Left hindlimb (tissue), 1 donor: Measurements from ENCODE around the gene HORMAD2.
"Not testable (repeated sequence)": the region's sequence is repeated elsewhere in the genome, so short reads cannot be mapped to it uniquely, and the experiment has no call there.

ENCODE experiments used
- DNase-seq: peaks from one replicate; pipeline ENCODE4 v3.0.0-alpha.2; 2018

The HORMAD2 gene

DNA sequence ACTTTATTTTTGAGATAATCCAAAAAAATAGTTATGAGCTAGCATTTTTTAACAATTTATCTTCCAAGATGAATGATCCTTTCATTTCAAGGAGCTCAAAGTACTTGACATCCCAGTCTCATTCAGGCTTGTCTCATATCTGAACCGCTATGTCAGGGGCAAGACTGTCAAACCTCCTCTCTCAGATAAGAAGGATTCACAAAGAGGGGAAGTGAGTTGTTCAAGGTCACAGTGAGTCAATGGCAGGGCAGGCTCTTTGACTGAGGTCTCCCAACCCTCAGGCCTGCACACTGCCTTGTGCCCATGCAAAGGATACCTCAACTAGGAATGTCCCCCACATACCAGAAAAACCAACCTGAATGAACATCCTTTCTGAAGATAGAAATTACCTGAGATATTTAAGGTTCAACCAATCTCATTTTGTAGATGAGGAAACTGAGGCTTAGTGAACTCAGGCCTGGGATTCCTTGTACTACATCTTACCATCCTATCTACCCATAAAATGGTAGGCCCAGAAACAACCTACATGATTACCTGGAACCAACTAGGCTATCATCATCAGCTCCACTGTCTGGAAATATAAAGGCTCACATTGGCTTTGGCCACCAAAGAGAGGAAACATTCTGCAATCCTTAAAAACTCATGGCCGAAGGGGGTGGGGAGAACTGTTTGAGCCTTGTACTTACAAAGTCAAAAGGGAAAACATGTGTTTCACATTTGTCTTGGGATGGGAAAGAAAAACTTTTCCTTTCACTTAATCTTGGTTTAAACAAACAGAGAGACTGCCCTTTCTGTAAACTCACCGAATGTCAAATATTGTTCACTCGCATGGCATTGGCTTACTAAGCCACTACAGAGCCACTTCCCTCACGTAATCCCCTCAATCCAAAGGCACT is 115.2 kb downstream of the HORMAD2 start:
- DNase-seq: peak; percentile 56

DNA sequence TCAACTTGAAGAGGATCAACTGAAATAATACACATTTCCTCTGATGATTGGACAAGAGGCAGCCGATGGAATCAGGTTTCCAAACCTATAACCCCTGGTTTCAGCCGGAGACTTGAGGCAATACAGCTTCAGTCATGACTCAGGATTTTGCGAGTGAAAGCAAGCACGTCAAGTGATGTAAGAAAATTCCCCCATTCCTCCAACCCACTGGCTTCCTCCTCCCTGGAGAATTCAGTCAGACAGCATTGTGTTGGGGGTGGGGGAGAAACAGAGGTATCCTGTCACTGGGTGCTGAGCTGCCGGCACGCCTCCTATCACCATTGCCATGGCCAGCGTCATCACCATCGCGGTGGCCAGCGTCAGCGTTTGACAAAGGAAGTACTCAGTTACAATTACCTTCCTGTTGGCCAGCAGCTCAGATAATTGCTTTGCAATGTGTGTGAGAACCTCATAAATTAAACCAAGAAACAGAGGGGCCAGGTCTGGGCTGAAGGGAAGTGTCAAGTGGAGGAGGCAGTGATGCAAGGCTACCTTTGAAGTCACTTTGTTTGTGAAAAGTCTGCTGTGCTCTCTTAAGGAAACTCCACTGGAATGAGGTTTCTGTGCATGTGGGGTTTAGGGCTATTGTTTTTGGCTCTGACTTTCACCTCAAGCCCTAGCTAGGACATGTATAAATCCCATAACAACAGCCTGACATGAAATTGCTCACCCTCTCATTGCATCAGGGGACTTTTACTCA is 116.0 kb downstream of the HORMAD2 start:
- peak; percentile 88 for DNase-seq

DNA sequence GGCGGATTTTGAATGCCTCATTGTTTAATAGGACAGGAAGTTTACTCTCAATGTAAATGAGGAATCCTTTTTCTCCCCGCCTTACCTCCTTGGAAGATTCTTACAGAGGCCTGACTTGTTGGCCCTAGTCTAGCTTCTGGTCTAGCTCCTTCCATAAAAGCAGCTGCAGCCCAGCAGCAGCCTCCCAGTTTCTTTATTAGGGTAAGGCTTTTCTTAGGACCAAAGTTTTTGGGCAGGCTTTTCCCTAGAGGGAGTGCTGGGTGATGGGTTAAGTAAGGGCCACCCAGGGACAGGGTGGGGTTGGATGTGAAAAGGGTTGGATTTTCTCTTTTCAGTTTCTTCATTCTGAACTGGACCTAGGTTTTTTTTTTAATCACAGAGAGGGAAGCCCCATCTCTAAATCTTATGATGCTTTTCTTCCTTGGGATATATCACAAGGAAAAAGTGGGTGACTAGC is 116.6 kb downstream of the HORMAD2 start:
- DNase-seq: peak; percentile 42

DNA sequence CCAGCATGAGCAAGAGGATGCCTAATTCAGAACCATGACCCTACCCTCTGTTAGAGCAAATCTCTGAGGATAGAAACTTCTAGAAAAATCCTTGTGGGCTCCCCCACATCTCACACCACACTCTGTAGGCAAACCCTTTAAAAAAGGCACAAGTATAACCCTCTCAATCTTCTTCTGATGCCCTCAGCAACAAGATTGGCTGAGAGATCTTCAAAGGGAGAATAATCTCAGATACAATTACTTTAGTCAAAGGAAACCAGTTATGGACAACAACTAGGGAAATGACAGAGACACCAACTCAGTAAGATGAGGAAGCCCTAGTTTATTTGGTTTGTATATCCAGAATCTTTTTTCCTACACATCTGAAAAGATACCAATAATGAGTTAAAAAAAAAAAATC is 117.1 kb downstream of the HORMAD2 start:
- no peak for DNase-seq

DNA sequence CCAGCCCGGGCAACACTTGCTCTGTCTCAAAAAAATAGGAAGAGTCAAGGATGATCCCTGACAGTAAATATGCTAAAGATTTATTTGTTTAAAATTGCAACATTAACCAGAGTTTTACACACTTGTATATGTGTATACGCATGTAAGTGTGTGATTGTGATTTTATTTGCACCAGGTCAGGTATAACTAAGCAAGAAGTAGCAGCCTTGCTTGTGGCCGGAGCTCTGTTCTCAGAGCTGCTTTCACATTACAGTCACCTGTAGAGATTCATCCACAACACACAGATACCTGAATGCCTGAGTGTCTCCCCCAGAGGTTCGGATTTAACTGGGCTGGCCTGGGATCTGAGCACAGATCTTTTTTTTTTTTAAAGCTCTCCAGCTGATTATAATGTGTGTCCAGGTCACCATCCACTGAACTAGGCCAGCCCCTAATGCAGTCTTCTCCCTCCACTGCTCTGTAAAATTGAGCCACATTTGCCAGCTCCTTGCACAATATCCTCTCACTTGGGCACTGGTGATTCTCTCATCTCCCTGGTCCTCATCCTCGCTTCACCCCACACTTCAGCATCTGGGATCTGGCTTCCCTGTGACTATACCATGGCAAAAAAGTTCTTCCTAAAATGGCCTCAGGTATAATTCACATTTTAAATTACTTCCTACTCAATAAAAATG is 118.0 kb downstream of the HORMAD2 start:
- DNase-seq: no peak

DNA sequence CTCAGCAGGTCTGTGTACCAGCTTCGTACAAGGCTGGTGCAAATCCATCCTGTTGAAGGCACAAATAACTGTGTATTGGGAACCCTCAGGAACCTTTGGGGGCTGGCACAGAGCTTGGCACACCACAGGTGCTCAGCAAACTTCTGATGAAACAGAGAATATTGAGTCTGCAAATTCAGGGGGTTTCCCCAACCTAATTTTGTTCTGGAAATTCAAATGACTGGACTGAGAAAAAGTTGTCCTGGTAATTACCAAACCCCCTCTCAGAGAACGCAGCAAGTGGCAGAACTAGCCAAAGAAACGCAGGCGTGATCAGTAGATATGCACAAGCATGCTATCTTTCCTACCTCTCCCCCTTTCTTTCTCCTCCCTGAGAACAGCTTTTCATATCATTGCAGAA is 118.7 kb downstream of the HORMAD2 start:
- no peak for DNase-seq

DNA sequence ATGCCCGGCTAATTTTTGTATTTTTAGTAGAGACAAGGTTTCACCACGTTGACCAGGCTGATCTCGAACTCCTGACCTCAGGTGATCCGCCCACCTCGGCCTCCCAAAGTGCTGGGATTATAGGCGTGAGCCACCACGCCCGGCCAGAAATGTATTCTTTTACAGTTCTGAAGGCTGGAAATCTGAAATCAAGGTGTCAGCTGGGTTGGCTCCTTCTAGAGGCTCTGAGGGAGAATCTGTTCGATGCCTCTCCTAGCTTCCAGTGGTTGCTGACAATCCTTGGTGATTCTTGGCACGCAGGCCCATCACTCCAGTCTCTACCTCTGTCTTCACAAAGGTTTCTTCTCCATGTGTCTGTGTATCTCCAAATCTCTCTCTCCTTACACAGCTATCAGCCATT is 120.6 kb downstream of the HORMAD2 start:
- not testable (repeated sequence) for DNase-seq

DNA sequence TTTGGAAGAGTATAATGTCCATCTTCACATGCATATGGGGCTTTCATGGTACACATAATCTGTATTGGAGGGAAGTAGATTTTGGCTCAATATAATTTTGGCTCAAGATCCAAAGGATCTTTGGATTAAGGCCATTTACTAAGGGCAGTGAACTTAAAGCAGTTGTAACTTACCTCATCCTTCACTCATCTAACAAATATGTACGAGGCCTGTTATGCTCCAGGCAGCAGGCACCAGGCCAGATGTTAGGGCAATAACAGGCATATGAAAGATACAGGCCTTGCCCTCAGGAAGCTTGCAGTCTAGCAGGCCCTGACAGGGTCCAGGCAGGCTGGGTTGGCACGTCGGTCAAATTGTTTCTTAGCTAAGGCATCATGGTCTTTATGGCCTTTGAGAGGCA is 121.7 kb downstream of the HORMAD2 start:
- DNase-seq: no peak

DNA sequence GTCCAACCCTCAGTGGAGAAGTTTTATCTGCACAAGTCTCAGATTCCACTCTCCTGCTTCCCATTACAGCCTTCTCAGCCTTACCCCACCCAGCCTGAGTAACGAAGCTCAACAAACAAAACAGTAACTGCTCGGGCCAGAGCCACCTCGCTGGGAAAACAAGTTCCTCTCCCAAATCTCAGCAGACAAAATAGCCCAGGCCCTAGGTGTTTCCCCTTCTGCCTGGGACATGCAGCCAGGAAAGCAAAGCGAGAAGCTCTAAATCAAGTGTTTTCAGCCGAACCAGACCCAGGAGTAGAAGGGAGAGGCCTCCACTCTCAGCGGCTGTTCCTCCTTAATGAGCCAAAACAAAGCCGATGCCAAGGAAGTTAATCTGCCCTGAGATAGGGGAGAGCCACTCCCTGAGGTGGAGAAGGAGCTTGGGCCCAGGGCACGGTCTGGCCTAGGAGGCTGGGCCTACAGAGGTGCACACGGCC is 122.3 kb downstream of the HORMAD2 start:
- no peak for DNase-seq

DNA sequence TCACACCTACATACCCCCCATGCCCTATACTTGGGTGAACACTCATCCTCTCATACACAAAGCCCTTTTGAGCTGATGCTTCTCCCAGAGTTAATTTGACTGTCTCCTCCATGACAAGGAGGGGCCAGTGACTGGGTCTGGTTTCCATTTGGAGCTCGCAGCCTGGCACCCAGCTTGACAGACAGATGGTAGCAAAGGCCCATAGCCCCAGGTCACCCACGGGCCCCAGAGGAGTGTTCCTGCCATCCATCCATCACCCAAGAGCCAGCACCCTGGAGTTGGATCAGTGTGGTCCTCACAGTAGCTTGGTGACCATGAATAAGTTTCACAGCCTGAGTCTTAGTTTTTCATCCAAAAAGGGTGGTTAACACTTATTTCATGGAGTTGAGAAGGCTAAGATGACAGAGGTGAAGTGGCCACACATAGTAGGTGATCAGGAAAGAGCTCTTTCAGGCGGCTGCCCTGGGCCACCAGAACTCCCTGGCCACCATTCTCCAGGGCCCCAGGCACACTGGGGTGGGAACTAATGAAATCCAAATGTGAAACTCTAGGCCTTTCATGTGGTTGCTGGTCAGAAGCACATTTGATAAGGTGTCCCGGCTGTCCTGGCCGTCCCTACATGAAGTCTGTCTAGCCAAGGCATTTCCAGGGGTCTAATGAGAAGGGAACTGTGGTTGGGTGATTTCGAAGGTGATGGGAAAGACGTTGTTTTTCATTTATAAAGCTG is 123.9 kb downstream of the HORMAD2 start:
- no peak for DNase-seq

DNA sequence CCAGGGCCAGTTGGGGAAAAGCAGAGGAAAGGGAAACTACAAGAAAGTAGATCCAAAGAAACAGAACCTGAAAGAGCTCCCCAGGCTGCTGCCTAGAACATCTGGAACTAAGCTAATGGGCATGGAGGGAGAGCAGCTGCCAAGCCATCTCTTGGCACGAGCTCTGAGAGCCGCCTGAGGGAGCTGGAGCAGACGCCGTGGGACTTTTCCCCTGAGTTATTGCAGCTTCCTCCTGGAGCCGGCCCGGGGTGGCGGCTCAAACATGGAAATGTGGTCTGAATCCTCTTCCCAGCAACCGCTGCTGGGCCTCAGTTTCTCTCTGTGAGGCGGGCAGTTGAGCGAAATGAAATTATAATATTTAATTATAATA is 124.5 kb downstream of the HORMAD2 start:
- DNase-seq: peak; percentile 70

DNA sequence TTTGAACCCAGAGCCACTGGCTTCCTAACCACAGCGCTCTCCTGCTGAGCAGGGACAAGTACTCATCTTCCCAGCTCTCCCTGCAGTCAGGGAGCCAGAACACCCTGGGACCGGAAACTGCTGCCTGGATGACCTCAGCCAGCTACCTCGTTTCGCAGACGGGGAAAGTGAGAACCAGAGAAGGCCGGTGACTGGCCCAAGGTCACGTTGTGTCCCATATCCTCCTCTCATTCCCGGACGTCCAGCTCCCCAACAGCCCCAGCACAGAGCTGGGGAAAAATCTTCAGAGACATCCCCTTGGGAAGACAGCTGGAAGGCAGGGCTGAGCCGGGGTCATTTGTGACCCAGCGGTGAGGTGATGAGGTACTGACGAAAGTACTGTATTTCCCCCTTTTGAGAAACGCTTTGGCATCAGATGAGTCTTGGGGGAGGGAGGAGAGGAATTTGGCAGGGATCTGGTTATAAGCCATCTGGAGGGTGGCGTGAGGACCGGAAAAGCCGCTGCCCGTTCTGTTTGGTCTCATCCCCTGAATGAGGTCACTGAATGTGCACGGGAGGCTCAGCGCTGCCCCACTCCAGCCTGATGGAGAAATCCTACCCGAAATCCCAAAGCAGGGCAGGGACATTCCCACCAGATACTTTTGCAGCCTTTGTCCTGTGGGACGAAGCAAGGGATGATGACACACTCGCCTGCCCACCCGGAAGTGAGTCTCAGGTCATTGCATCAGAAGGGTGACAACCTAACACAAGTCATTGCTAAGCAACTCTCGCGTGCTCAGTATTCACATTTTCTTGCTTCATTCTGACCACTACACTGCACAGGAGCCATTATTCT is 125.2 kb downstream of the HORMAD2 start:
- DNase-seq: peak; percentile 69

DNA sequence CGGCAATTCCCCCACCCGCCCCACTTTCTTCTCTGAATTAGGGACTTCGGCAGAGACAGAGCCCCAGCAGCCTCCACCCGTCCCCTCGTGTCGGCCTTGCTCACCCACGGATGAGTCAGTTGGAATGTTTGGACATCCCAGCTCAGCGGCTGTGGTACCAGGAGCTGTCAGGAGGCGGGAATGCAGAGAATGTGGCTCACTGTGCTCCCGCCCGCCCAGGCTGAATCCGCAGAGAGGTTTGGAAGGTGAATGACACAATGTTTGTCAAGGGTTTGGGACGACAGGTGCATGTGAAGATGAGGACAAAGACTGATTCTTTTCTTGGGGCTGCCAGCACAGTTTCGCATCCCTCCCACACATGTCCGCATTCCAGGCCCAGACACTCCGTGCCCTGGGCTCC is 126.7 kb downstream of the HORMAD2 start:
- peak; percentile 60 for DNase-seq

DNA sequence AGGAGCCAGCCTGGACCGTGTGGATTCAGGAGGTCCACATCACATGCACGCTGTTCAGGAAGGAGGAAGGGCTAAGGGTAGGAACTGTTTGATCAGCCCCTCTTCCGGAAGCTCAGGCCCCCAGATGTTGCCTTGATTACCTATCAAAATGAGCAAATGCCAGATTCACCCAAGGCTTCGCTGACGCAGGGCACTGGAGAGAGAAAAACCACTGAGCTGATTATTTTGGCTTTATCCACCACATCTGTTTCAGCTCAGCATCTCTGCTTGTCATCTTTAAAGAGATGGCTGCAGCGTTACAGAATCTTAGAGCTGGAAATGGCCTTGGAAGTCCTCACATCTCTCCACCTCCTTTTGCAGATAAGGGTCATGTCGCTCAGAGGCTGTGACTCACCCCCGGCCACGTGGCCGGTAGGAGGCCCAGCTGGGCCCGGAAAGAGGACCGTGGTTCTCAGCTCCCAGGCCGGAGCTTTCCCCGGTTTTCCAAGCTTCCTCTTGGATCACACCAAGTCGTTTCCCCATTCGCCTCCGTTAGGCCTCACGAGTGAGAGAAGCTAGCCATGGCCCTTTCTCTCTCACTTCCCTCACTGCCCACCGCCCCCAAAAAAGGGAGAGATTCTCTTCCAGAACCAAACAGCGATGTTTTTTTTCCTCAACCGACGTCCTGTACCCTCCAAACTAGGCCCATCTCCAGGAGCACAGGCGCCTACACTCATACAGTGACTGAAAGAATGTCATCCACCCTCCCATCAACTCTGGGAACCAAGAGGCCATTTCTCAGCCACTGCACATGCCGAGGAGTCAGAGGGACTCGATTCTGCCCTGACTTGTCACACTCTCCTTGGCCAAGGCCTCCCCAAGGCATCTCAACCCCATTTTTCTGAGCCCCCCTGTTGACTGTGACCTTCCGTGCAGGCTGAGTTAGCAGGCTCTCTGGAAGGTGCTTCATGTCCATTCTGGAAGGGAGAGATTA is 128.7 kb downstream of the HORMAD2 start:
- DNase-seq: peak; percentile 76

DNA sequence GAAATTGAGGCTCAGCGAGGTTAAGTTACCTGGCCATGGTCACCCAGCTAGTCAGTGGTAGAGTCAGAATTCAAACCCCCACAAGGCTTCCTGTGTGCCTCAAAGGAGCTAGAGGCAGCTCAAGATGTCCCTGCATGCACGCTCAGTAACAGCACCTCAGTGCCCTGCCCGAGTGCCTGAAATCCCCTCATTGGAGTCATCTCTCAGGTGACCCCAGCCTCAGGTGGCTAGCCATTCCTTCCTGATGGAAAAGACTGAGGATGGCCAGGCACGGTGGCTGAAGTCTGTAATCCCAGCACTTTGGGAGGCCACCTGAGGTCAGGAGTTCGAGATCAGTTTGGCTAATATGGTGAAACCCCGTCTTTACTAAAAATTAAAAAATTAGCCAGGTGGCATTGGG is 129.4 kb downstream of the HORMAD2 start:
- DNase-seq: peak; percentile 17

DNA sequence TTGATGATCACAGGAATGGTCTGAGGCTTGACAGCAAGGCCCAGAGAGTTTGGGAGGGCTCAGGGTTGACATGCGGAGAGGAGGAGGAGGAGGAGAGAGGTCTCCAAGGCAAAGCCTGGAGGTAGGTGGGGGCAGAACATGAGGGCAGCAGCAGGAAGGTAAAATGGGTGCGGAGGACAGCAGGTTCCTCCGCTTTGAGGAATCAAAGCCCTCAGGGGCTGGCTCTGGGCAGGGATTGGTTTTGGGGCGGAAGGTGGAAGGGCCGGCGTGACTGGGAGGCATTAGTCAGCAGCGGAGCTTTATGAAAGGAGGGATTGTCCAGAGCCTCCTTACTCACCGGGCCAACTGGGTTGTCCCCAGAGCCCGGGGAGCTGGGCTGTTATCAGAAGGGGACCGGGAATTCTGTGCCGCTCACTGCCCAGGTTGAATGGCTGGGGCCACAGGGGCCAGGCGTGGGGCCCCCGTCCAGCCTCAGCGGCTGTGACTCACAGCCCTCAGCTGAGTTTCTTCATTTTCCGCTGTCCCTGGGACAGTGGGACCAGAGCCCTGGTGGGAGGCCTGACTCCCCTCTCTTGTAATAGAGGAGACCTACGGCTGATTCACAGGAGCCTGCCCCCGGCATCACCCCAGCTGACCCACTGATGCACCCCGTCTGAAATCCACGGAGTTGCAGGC is 130.1 kb downstream of the HORMAD2 start:
- peak; percentile 52 for DNase-seq

DNA sequence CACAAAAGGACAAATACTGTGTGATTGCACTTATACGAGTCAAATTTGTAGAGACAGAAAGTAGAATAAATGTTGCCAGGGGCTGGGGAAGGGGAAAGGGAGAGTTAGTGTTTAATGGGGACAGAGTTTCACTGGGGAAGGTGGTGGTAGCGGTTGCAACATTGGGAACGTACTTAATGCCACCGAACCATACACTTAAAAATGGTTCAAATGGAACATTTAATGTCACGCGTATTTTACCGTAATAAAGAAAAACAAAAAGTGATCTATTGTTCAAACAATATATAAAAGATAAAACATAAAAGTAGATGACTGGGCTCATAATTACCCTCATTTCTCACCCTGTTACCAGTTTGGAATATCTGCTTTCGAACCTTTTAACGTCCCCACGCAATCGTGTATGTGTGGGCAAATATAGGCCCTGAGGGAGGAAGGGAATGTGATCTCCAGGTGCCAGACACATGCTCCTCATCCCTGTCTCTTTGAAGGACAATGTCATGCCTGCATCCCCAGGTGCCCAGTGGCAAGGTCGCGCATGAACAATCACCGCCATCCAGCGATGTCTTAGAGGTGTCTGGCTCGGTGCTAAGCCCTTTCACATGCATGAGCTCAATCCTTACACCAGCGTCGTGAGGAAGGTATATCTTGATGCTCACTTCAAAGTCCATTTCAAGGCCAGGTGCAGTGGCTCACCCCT is 131.0 kb downstream of the HORMAD2 start:
- DNase-seq: no peak

DNA sequence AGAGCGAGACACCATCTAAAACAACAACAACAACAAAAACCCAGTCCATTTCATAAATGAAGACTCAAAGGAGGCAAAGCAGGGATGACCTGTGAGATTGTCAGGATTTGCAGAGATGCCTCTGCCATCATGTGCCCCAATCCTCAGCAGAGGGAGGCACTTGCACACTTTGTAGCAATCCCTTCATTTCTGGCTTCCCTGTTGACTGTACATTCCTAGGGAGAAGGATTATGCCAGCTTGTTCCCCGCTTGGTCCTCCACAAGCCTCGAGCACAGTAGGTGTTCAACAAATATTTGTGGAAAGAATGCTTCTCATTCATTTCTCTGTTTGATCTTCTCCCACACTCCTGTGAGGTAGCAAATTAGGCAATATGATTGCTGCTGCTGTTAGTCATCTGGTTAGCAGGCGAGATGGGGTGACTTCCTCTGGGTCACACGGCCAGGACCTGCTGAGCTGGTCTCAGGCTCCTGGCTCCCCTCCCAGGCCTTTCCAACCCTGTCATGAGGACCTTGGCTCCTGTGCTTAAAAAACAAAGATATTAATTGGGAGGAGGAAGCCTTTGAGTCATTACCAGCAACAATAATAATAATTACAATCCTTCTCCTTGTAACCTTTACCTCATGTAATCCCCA is 132.2 kb downstream of the HORMAD2 start:
- no peak for DNase-seq

DNA sequence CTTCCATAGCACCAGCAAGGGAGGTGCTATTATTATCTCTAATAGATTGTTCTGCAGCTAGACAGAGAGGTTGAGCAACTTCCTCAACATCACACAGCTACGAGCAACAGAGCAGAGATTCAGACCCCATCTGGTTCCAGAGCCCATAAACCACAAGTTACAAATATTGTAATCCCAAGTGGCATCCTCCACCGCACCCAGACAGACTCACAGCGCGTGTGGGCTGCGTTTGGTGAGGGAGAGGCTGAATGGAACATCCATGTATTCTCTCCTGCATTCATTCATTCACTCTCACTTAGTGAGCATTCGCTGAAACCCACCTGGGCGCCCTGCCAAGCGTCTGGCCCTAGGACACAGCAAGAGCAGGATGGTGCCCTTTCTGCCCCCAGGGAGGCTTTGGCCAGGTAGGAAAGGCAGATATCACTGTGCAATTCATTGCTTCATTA is 132.8 kb downstream of the HORMAD2 start:
- DNase-seq: no peak
